GM18526 (cell line): Measurements from ENCODE around the gene NARF.

Experiments
- POLR2A ChIP-seq: IDR thresholded peaks from 3 replicates; pipeline ENCODE4 v1.6.1; 2011; ENCODE audit not compliant: insufficient read length; ENCODE audit errors: extremely low read depth

NARF gene

GRCh38 chr17:82496529-82497434 lies 38.2 kb downstream of the NARF start:
- peak; percentile 52 for TF ChIP-seq POLR2A

DNA sequence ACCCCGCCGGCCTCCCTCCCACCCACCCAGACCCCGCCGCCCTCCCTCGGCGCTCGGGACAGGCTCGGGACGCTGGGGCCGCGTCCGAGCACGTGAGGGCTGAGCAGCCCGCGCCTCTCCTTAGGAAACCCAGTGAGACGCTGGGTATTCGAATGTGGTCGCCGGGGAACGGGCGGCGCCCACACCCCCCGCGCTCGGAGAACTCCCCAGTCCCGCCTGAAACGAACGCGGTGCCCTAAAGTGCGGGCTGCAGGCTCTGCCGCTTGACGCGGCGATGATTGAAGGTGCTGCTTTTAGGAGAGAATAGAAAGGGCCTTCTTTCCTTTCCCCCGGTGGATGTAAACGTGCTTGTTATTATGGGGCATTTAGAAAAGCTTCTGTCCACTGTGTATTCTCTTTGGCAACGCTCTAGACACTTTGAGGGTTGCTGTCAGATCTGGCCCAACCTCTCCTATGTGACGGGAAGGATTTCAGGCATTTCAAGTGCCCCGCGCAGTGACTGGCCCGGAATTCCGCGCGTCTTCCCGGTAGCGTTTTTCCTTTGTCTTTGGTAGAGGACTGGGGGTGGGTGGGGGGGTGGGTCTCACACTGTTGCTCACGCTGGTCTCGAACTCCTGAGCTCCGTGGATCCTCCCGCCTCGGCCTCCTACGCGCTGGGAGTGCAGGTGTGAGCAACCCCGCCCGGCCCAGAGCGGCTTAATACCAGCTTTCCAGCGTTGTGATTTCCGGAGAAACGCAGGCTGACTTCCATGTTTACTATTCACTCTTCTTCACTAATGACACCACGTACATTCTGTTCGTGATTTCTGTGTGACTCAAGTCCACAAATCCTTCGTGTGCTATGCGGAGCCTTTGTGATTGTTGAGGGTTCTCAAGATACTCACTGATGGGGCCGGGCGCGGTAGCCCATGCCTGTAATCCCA lies 39.2 kb downstream of the NARF start:
- peak; percentile 16 for TF ChIP-seq POLR2A

DNA sequence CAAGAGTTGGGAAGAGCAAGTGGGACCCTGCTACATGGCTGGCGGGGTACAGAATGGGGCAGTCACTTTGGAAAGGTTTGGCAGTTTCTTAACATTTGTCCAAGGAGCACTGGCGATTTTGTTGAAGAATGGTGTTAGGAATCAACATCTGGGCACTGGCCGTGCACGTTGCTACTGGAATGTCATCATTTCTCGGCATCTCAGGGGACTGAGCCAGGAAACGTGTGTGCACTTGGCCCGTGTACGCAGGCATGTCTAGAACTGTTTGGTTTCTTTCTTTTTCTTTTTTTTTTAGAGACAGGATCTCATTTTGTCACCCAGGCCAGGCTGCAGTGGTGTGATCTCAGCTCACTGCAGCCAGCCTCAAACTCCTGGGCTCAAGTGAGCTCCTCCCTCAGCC lies 43.7 kb downstream of the NARF start:
- no peak for TF ChIP-seq POLR2A

DNA sequence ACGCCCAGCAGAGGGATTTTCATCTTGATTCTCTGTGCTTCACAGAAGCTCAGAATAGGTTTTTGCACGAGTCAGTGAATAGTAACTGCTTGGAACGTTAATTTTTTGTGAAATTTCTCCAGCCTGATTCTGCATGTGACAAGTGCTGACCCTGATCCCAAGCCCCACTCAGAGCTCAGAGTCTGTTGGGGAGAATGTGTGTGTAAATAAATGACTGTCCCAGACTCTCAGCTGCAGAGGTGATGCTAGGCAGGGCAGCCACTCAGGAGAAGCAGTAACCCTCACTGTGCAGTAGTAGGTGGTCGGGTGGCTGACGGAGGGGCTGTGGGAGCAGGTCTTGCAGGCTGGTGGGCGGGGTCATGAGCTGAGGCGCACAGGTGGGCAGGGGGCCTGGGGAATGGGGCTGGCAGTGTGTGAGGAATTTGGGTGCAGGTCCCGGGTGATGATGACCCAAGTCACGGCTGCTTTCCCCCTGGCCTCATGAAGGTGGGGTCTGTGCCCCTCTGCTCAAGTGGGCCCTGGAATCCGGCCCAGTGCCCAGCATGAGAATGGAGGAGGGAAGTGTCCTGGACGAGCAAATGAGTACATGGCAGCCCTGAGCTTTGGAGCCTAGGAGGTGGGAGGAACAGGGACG lies 44.7 kb downstream of the NARF start:
- no peak for TF ChIP-seq POLR2A

DNA sequence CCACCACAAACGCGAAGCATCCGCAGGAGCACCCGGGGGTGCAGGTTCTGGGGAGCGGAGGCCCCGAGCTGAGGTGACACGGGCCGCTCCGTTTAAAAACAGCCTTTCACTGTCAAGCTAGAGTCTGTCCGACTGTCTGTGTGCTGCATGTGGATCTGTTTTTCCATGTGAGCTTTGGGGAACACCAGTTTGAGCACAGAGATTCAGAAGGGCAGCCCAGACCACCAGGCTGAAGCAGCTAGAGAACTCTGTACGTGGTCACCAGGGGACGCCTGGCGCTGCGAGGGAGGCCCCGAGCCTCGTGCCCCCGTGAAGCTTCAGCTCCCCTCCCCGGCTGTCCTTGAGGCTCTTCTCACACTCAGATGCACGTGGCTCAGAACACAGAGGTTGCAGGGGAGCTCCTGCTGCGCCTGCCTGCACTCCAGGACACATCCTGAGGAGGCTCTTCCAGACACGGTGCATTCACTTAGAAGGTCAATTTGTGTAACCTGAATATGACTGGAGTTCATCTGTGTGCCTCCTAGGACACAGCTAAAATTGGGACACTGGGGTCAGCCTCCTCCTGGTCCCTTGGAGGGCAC lies 45.3 kb downstream of the NARF start:
- no peak for TF ChIP-seq POLR2A

- no peak for TF ChIP-seq POLR2A
Observed at GRCh38 chr17:82505296-82505695, 46.8 kb downstream of the NARF start.

GRCh38 chr17:82507631-82508175 lies 49.2 kb downstream of the NARF start:
- no peak for TF ChIP-seq POLR2A

DNA sequence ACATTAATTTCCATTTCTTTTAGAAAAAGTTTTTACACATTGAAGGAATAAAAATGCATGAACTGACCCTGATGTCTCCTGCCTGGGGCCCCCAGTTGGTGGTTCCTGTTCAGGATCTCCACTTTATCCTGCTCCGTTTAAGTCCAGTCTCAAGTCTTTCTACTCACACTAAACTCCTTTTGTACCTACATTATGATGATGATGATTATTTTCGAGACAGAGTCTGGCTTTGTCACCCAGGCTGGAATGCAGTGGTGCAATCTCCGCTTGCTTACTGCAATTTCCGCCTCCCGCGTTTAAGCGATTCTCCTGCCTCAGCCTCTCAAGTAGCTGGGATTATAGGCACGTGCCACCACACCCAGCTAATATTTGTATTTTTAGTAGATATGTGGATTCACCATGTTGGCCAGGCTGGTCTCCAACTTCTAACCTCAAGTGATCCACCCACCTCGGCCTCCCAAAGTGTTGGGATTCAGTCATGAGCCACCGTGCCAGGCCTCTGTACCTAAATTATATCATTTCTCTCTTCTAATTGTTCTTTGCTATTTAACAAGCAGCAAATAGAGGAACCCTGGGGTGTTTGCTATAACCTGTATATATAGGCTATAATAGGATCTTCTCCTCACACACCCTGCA lies 58.8 kb downstream of the NARF start:
- no peak for TF ChIP-seq POLR2A

- TF ChIP-seq POLR2A: peak; percentile 68
Observed at GRCh38 chr17:82518826-82519810, 60.6 kb downstream of the NARF start, which contains the start of gene FOXK2. TSS of gene FOXK2 (plus strand) at chr17:82519732. CDS start at chr17:82519889, 157 bp downstream.

- no peak for TF ChIP-seq POLR2A
Observed at GRCh38 chr17:82519971-82520903, 61.7 kb downstream of the NARF start.

- TF ChIP-seq POLR2A: no peak
Observed at GRCh38 chr17:82524540-82524939, 66.0 kb downstream of the NARF start.

- TF ChIP-seq POLR2A: no peak
Observed at GRCh38 chr17:82525712-82526111, 67.2 kb downstream of the NARF start.
